ENCODE results near the gene BPIFB6.
"Not testable (repeated sequence)": the region's sequence is repeated elsewhere in the genome, so short reads cannot be mapped to it uniquely, and the experiment has no call there.

Gene BPIFB6

DNA sequence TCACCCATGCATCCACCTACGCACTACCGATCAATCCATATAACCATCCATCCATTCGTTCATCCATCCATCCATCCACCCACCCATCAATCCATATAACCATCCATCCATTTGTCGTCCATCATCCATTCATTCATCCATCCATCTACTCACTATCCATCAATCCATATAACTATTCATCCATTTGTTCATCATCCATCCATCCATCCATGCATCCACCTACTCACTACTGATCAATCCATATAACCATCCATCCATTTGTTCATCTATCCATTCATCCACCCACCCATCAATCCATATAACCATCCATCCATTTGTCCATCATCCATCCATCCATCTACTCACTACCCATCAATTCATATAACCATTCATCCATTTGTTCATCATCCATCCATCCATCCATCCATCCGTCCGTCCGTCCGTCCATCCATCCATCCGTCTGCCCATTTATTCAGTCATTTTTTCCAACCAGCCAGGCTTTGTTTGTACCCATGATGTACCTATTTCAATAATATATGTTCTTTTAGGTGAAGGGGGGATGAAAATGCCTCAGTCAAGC lies 6.1 kb upstream of the BPIFB6 start:
- DNase-seq (ENCODE audit: low read depth, low spot score): no peak
- H3K4me3 ChIP-seq (ENCODE audit: low read length): no peak overlapping the region

DNA sequence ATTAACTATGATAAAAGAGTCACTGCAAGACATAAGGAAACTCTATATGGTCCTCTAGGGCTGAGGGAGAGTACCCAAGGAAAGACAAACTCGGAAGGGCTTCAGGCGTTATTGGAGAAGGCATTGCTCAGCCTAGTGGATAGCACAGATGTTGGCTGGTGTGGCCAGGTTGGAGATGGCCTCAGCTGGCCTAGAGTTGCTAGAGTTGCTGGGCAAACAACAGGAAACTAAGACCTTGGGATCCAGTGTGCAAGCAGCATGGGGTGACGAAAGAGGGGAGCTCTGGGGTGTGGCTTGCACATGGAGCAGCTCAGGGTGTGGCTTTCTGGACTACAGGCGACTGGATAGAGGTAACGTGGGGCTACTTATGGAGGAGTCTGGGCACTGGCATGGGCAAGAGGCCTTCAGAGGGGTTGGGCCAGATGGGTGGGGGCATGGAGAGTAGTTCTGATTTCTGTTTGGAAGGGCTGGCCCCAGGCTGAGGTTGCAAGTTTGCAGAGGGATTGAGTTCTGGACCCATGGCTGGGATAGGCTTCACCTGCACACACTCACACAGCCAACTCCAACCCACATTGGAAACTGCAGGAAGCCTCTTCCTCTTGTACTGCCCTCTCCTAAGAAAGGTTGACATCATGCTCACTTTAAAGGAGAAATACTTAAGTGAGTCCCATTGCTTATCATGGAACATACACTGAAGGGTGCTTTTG lies 5.2 kb upstream of the BPIFB6 start:
- no peak for DNase-seq (ENCODE audit: low read depth, low spot score)
- H3K4me3 ChIP-seq (ENCODE audit: low read length): no peak overlapping the region

DNA sequence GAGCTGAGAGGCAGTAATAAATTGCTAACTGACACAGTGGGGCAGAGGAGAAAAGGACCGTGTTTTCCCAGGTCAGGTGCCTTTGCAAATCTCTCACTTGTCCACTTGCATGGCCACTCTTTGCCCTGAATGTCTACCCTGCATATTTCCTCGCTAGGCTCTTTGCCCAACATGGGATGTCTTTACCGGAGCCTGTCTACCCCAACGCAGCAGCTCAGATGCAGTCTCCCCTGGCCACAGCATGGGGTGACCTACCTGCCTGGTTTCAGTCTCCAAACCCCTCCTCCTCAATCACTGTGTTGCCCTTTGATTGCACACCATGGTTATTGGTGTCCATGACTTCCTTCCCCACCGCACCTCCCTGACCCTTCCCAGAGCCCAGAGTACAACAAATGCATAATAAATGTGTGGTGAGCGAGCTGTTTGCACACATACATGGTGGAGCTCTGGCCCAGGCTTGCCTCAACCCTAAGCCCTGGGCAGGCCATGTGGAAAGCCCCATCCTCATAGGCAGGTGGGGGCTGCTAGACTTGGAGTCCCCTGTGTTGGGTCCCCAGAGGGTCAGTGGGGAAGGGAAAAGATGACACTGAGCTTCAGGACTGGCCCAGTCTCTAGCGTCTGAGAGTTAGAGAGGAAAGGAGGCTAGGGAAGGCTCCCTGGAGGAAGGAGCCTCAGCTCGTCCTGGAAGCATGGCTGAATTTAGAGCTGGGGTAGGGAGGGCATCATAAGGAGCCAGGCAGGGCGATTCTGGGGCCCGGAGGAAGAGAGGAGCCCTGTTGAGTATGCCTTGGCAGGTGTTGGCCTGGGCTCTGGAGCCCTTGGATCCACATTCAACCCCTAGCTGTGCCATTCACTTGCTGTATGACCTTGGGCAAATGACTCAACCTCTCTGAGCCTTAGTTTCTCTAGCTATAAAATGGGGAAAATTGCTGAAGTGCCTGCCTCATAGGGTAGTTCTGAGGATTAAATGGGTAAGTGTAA lies 4.4 kb upstream of the BPIFB6 start:
- H3K4me3 ChIP-seq (ENCODE audit: low read length): no peak overlapping the region
- DNase-seq (ENCODE audit: low read depth, low spot score): no peak

DNA sequence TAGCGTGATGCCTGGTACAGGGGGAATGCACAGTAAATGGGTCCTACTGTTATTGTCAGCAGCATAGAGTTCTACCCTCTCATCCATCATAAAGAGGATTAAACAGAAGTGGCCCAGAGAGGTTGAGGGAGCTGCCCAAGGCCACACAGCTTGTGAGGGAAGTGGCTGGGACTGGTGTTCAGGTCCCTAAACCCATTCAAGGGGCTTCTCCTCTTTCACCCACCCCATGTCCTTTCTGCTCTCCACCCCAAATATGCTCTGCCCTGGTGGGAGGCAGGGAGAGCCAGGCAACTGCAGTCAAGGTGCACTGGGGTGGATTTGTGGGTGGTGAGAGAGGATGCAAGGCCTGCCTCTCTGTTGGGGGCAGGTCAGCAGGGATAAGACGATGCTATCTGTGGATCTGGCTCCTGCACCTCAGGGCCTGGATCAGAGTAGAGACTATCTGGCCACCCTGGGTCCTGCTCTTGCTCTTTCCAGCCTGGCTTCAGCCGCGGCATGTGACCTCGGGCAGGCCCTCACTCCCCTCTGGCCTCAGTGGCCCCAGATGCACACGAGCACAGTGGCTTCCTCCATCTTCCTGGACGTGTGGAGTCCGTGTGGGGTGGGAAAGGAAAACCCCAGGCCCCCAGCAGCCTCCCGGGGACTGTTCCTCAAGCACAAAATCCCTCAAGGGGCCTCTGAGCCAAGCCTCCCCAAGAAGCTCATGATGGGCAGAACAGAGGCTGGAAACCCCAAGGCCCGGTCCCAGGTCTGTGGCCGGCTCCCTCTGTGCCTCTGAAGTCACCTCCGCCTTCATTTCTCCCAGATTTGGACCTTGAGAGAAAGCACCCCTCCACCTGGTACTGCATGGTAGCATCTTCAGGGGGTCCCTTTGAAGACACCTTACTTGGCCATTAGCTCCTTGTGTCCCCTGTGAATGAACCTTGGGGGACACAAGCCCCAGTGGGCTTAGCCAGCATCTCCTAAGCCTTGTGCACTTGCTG lies 3.4 kb upstream of the BPIFB6 start:
- no peak overlapping the region for H3K4me3 ChIP-seq (ENCODE audit: low read length)
- no peak for DNase-seq (ENCODE audit: low read depth, low spot score)

DNA sequence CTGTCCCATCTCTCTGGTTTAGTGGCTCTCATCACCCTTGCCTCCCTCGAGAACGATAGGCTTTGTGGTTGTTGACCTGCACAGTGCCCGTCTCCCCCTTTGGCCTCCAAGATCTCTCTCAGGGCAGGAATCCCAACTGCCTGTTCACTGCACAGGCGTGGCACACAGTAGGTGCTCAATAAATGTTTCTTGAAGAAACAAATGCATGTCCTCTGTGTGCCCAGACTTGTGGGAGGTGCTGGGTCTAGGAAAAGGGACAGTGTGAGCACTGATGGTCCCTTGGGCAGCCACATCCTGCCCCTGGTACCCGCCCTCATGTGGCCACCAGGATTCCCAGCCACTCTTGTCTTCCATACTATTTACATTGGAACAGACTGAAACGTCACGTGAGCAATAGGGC lies 2.6 kb upstream of the BPIFB6 start:
- H3K4me3 ChIP-seq (ENCODE audit: low read length): no peak overlapping the region
- DNase-seq (ENCODE audit: low read depth, low spot score): no peak

DNA sequence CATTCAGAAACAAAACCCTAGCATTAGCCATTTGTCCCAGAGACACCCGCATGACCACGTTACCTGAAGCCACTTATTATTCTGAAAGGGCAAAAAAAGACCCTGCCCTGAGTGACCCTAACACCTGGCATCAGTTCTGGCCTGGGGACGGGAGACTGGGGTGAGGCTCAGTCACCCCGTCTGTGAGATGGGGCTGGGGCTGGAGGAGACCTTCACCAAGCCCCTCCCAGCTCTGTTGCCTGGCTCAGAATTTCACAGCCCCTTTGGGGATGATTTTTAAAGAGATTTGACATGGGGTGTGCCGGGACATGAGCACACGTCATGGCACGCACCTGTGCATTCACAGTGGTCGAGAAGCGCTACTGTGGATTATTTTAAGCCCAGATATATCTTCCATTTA lies 1.4 kb upstream of the BPIFB6 start:
- H3K4me3 ChIP-seq (ENCODE audit: low read length): no peak overlapping the region
- no peak for DNase-seq (ENCODE audit: low read depth, low spot score)

DNA sequence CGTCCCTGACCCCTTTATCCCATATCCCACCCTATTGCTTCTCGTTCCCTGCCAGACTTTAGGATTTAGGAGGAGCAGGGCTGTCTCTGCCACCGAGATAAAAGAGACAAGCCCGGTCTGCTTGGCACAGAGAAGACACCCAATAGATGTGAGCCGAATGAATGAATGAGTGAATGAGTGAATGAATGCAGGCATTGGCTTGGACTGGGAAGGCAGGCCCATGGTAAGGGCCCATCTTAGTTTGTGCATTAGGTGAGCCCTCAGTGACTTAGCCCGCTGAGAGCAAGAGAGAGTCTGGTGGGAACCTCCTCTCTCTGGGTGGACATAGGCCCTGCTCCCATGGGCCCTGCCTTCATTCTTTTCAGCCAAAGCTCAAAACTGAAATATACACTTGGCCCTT lies 879 bp upstream of the BPIFB6 start:
- DNase-seq (ENCODE audit: low read depth, low spot score): no peak
- H3K4me3 ChIP-seq (ENCODE audit: low read length): no peak overlapping the region

DNA sequence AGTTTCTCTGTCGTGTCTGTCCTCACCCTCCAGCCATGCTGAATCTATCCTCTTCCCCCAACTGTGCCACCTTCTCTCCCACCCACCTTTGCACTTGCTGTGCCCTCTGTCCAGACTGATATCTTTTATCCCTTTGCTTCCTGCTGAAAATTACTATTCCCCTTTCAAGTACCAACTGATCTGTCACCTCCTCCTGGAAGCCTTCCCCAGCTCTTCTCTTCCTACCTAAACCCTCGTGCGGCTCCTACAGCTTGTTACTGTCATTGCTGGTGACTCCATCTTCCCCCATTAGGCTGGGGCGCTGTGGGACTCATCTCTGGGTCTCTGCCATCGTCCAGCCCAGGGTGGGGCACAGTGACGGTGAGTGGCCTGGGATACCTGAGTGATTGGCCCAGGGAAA lies 1.1 kb downstream of the BPIFB6 start:
- no peak overlapping the region for H3K4me3 ChIP-seq (ENCODE audit: low read length)
- DNase-seq (ENCODE audit: low read depth, low spot score): no peak

DNA sequence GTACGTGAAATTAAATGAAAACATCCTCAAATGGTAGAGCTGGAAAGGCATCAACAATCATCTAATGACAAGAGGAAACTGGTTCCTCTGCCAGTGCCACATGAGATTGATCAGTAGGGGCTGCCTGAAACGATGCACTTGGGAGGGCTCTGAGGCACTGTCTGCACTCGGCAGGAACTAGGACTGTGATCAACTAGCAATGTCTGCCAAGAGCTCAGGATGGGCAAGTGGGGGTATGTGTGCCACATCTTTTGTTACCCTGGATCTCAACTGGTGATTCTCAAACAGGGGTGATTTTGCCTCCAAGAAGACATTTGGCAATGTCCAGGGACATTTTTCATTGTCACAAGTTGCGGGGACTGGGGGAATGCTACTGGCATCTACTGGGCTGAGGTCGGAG lies 1.9 kb downstream of the BPIFB6 start:
- DNase-seq (ENCODE audit: low read depth, low spot score): no peak
- no peak overlapping the region for H3K4me3 ChIP-seq (ENCODE audit: low read length)

DNA sequence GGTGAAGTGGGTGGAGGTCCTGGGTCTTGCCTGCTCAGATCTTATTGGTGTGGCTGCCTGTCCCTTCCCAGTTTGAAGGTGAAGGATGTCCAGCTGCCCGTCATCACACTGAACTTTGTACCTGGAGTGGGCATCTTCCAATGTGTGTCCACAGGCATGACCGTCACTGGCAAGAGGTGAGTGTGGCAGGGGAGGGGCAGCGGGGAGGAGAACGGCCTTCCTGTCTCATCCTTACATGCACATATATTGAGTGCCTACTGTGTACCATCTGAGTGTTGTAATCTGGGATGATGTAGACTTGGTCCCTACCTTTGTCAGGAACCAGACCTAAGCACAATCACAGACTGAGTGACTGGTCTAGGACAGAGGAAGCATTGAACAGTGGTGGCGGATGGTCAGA lies 2.7 kb downstream of the BPIFB6 start:
- DNase-seq (ENCODE audit: low read depth, low spot score): no peak
- no peak overlapping the region for H3K4me3 ChIP-seq (ENCODE audit: low read length)

DNA sequence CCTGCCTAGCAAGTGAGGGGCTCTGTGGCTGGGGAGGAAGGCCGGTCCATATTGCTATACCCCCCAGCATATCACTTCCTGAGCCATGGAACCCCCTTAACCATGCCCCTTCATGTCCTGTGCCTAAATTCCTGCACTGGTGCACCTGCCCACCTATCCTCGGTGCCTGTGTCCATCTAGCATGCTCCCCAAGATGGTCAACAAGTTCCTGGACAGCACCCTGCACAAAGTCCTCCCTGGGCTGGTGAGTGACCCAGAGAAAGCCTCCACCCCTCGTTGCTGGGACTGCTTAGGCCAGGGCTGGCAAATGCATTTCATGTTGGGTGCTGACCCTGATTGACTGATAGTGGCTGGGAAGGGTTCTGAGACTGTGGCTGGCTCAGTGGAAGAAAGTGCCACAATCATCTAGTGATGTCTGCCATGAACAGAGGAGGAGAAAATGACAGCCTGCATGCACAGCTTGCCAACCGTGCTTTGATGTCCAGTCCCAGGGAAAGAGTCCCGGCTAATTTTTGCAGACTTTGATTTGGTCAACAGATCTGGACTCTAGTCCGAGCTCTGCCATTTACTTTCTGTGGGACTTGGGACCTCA lies 3.5 kb downstream of the BPIFB6 start:
- no peak overlapping the region for H3K4me3 ChIP-seq (ENCODE audit: low read length)
- no peak for DNase-seq (ENCODE audit: low read depth, low spot score)

DNA sequence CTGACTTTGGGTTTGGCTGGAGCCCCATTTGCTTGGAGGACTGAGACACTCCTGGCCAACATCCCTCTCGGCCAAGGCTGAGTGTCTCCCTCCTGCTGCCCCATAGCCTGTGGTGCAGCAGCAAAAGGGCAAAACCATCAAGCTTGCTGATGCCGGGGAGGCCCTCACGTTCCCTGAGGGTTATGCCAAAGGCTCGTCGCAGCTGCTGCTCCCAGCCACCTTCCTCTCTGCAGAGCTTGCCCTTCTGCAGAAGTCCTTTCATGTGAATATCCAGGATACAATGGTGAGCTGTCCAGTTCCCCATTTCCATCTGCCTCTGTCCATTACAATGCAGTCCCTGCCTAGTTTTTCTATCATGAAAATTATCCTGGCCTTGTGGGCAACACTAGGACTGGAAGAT lies 6.0 kb downstream of the BPIFB6 start:
- no peak overlapping the region for H3K4me3 ChIP-seq (ENCODE audit: low read length)

DNA sequence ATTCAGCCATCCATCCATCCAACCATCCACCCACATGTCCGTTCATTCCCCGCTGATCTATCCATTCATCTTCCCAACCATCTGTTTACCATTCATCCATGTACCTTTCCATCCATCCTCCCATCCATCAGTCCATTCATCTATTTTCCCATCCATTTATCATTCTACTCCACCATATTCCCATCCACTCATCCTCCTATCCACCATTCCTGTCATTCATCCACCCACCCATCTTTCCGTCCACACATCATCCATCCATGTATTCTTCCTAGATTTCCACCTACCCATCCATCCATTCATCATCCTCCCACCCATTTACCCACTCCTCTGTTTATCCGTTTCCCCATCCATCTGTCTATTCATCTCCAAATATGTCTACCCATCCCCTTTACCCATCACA lies 6.8 kb downstream of the BPIFB6 start:
- no peak overlapping the region for H3K4me3 ChIP-seq (ENCODE audit: low read length)
- no peak for DNase-seq (ENCODE audit: low read depth, low spot score)

More for the DNA sequence above, 6.0 kb downstream of the BPIFB6 start:
- DNase-seq (ENCODE audit: low read depth, low spot score): no peak

DNA sequence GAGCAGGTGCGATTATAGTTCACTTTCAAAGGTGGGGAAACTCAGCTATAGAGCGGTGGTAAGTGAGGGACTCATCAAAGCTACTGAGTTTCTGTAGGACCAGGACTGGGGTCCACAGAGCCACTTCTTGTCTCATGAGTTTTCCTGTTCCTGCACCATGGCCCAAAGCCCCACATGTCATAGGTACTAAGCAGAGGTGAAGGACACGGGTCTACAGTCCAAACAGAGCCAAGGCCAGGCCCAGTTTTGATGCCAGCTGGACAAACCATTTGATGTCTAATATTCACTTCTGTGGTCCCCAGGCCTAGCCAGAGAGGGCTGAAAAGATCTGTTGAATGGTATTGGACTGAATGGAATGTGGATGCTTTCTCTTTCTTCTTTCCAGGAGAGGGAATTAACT lies 11.0 kb downstream of the BPIFB6 start:
- H3K4me3 ChIP-seq (ENCODE audit: low read length): no peak overlapping the region
- no peak for DNase-seq (ENCODE audit: low read depth, low spot score)

DNA sequence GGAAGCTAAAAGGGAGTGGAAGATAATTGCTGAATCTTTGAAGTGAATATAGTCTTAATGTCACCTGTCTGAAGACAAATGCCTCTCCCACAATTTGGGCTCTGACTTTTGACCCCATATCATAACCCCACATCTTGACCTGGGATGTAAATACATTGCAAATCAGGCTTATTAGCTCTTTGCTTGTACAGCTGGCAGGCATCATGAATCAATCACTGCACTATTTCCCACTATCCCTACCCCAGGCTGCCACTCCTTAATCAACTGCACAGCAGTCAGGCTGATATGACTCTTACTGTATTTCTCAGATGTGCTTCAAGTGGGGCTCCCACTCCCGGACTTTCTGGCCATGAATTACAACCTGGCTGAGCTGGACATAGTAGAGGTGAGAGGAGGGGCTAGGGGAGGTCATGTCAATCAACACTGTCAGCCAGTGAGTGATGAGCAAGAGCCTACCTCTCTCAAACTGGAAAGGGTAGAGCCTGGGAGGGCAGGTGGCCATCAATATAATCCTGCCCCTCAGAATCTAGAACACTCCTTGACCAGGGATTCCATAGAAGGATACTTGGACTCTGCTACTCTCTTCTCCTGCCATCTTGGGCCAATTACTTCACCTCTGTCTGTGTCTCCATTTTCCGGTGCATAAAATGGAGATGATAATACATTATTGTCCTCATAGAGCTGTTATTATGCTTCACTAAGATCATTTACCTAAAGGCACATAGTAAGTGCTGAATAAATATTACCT lies 11.7 kb downstream of the BPIFB6 start:
- H3K4me3 ChIP-seq (ENCODE audit: low read length): no peak overlapping the region
- no peak for DNase-seq (ENCODE audit: low read depth, low spot score)

DNA sequence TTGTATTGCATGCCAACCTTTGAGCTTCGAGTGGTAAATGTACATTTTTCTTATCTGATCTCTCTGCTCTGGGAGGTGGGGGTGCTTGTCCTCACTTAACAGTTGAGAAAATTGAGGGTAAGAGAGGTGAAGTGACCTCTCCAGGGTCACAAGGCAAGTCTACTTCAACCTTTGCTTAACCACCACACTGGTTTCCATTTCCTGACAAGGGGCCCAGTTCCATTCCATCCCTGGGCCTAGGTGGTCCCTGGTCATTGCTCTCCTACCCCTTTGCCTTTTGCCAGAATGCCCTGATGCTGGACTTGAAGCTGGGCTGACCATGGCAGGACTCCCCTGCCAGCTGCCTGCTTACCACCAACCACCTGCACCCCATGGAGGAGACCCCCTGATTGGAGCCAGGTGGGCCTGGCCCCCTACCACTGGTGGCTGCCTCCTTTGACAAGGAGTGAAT lies 12.3 kb downstream of the BPIFB6 start:
- no peak for DNase-seq (ENCODE audit: low read depth, low spot score)
- no peak overlapping the region for H3K4me3 ChIP-seq (ENCODE audit: low read length)

DNA sequence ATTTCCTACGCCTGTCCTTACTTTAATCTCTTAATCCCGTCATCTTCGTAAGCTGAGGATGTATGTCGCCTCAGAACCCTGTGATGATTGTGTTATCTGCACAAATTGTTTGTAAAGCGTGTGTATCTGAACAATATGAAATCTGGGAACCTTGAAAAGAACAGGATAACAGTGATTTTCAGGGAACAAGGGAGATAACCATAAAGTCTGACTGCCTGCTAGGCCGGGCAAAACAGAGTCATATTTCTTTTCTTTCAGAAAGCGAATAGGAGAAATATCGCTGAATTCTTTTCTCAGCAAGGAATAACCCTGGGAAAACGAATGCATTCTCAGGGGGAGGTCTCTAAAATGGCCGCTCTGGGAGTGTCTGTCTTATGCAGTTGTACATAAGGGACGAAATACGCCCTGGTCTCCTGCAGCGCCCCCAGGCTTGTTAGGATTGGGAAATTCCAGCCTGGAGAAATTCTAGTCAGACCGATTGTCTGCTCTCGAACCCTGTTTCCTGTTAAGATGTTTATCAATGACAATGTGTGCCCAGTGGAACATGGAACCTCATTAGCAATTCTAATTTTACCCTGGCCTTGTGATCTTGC lies 13.8 kb downstream of the BPIFB6 start:
- not testable (repeated sequence) for DNase-seq (ENCODE audit: low read depth, low spot score); H3K4me3 ChIP-seq (ENCODE audit: low read length)

DNA sequence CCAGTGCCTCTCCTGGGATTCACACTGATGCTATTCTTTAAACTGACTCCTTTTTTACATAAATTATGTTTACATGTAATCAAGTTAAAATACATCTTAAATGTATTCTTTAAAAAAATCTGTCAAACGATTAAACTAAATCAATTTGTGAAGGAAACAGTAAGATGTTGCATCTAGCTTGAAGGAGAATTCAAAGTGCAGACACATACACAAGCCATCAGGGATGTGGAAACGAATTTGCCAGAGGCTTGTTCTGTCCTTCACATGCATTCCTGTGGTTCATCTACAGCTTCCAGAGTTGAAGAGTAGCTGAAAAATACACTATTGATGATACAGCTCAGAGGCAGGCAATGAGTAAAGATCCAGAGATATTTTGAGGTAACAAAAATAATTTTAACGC lies 15.0 kb downstream of the BPIFB6 start:
- DNase-seq (ENCODE audit: low read depth, low spot score): no peak
- H3K4me3 ChIP-seq (ENCODE audit: low read length): no peak overlapping the region
